ENCODE data around the gene FCRL5.

The FCRL5 gene

DNA sequence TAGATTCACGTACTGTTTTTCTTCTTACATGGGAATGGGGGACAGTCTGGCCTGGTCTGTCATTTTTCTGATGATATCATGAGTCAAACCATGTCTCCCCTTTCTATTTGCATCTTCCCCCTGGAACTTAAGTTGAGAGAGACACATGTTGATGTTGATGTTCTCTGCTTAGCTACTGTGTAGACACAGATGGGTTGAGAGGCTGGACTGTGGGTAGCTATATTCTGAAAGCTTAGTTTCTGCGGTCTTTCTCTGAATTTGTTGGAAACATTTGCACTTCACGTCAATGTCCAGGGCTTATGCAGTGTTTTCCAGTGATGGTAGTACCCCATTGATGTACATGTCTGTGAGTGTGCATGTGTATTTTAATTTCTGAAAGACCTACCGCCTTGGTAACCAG, 58.2 kb downstream of the FCRL5 start:
- in situ Hi-C loops (cut with MboI; ENCODE audit: low sequenced_read_pairs), result loop anchor here (10.0 kb wide), 1 partner anchor 299 kb away; no protein-coding TSS in a partner anchor

DNA sequence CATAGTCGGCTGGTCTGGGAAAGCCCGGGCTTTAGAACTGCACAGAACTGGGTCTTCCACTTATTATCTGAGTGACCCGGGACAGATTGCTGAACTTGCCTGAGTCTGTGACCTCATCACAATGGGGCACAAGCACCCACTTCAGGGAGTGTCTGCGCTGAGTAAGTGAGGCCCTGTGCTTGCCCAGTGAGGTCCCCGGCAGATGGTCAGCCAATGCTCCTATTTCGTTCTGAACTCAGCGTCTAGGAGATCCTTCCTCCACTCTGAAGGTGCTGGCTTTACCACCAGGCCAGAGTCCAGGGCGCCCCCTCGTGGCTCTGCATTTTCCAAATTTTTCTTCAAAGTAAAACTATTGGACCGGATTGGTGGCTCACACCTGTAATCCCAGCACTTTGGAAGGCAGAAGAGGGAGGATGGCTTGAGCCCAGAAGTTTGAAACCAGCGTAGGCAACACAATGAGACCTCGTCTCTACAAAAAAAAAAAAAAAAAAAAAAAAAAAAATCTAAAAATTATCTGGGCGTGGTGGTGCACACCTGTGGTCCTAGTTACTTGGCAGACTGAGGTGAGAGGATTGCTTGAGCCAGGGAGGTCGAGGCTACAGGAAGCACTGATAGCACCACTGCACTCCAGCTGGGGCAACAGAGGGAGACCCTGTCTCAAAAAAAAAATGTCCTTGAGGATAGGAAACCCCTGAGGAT, 61.7 kb downstream of the FCRL5 start:
- in situ Hi-C loops (cut with MboI; ENCODE audit: low sequenced_read_pairs), result loop anchor here (10.0 kb wide), 1 partner anchor 296 kb away; no protein-coding TSS in a partner anchor

DNA sequence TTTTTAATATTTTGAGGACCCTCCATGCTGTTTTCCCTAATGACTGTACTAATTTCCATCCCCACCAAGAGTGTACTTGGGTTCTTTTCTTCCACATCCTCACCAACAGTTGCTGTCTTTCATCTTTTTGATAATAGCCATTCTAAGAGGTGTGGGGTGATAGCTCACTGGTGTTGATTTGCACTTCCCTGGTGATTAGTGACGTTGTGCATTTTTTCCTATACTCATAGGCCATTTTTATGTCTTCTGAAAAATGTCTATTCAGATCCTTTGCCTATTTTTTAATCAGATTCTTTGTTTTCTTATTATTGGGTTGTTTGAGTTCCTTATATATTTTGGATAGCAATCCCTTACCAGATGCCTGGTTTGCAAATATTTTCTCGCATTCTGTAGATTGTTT, 64.2 kb downstream of the FCRL5 start:
- in situ Hi-C loops (cut with MboI; ENCODE audit: low sequenced_read_pairs), result loop anchor here (5.0 kb wide), 1 partner anchor 111 kb away; no protein-coding TSS in a partner anchor

DNA sequence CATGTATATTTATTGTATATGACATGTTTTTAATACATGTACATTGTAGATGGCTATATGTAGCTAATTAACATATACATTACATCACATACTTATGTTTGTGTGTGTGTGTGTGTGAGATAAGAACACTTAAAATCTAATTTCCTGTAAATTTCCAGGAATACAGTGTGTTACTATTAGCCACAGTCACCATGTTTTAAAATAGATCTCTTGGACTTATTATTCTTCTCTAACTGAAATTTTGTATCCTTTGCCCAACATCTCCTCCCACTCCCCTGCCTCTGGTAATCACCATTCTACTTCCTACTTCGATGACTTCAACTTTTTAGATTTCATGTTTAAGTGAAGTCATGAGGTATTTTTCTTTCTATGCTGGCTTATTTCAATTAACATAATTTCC, 64.8 kb downstream of the FCRL5 start:
- in situ Hi-C loops (cut with MboI; ENCODE audit: low sequenced_read_pairs), result loop anchor here (5.0 kb wide), 1 partner anchor 110 kb away; no protein-coding TSS in a partner anchor

DNA sequence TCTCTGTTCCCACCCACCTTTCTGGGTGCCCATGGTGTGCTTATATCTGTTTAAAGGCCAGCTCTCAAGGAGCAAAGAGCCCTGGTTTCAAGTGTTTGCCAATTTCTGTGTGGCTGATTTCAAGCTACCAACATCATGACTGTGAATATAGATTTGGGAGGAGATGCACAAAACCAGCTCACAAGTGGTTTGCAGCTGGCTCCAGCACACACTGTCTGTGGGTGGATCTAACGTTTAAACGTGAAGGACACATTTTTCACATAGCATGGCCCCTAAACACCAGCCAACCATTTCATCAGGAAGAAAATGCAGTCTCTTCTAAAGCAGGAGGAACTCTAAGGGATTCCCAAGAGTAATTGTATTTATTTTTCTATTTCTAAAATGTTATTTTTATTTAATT, 65.2 kb downstream of the FCRL5 start:
- in situ Hi-C loops (cut with MboI; ENCODE audit: low sequenced_read_pairs), result loop anchor here (5.0 kb wide), 1 partner anchor 110 kb away; no protein-coding TSS in a partner anchor

DNA sequence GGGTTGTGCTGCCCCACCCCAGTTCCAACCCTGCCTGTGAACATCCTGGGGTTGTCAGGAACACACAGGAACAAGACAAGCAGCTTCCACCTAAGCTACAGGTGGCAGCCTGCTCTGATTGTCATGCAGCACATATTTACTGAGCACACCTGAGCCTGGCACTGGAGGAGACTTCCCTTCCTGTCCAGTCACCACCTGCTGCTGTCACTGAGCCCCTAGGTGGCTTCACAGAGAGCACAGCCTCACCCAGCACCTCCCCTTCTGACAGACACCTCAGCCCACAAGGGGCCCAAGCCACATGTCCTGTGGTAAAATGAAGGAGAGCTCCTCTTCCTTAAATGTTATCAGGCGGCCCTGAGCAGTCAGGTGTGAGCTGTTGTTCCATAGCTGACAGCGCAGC, 65.9 kb downstream of the FCRL5 start:
- in situ Hi-C loops (cut with MboI; ENCODE audit: low sequenced_read_pairs), result loop anchor here (5.0 kb wide), 1 partner anchor 109 kb away; no protein-coding TSS in a partner anchor

DNA sequence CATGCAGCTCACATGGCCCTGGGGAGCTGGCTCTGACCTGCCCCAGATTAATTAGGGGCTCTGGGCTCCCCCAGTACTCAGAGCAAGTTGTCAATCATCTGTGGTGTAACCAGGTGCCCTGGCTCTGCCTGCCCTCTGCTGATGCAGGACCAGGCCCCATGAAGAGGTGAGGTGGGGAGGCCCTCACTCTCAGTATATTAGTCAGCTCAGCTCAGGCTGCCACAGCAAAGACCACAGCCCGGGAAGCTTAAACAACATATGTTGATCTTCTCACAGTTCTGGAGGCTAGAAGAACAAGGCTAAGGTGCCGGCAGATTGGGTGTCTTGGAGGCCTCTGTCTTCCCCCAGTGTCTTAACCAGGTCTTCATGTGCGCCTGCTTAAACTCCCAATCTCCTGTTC, 66.5 kb downstream of the FCRL5 start:
- in situ Hi-C loops (cut with MboI; ENCODE audit: low sequenced_read_pairs), result loop anchor here (5.0 kb wide), 1 partner anchor 108 kb away; no protein-coding TSS in a partner anchor

DNA sequence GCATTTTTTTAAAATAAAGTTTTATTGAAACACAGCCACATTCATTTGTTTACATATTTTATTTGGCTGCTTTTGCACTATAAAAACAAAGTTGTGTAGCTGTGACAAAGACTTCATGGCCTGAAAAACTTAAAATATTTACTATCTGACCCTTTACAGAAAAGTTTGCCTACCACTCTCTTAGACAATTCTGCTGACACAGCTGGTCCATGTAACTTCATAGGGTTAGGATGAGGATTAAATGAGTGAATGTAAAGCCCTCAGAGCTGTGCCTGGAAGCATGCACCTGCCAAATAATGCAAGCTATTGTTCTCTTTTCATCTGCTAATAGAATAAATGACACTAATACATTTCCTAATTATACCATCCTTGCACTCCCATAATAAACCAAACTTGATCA, 67.7 kb downstream of the FCRL5 start:
- in situ Hi-C loops (cut with MboI; ENCODE audit: low sequenced_read_pairs), result no loop called here

DNA sequence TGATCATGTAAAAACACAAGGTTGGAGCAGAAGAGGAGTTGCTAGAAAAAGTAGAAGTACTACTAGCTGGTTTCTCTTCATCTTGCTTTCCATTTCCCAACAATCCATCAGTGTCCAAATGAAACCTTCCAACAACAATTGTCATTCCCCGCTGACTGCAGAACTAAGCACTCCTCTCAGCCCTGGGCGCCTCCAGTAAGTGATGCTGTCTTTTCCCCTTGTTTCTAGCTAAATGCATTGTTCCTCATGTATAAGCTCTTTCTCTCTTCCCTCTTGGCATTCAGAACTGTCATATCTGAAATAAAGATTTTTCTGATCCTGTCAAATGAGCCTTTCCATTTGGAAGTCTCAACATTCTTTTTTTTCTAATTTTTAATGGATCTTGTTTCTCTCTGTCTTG, 68.7 kb downstream of the FCRL5 start:
- in situ Hi-C loops (cut with MboI; ENCODE audit: low sequenced_read_pairs), result no loop called here

DNA sequence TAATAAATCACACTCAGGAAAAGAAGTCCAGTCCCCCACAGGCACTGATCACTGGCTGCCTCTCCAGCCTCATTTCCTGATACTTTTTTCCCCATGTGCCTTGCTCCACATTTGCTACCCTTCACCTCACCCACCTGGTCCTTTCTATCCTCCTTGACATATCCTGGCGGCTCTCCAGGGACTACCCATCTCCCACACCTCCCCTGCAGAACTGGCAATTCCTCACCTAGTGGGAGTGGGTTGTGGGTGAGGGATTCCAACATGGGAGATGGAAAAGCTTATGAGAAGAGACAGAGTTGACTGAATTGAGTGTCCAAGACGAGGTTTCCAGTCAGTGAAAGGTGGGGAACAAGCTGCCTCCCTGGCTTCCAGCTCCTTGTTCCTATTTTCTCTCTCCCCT, 69.6 kb downstream of the FCRL5 start:
- in situ Hi-C loops (cut with MboI; ENCODE audit: low sequenced_read_pairs), result no loop called here

DNA sequence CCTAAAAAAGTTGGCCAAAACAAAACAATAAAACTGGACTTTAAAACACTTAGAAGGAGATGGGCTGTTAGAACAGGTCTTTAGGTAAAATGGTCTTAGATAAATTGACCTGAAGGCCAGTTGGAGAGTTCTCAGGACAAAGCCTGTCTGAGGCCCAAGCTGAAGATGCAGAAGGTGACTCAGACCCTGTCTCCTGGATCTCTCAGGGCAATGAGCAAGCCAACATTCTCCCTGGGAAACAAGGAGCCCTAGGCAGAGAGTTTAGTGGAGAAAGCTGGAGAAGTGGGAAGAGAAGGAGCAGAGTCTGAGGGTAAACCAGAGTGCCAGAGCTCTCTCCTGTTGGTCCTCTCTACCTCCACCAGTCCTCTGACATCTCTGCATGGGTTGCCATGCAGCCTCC, 70.1 kb downstream of the FCRL5 start:
- in situ Hi-C loops (cut with MboI; ENCODE audit: low sequenced_read_pairs), result no loop called here

DNA sequence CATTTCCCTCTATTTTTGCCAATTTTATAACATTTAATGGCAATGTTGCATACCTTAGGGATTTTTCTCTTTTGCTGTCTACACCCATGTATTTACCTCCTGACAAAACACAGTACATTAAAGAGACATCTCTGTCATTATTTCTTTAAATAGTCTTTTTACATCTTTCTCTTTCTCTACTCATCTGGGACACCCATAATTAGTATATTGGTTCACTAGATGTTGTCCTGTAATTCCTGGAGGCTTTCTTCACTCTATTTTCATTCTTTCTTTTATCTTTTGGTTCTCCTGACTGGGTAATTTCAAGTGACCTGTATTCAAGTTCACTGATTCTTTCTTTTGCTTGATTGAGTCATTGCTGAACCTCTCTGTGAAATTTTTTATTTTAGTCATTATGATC, 74.3 kb downstream of the FCRL5 start:
- in situ Hi-C loops (cut with MboI; ENCODE audit: low sequenced_read_pairs), result no loop called here

DNA sequence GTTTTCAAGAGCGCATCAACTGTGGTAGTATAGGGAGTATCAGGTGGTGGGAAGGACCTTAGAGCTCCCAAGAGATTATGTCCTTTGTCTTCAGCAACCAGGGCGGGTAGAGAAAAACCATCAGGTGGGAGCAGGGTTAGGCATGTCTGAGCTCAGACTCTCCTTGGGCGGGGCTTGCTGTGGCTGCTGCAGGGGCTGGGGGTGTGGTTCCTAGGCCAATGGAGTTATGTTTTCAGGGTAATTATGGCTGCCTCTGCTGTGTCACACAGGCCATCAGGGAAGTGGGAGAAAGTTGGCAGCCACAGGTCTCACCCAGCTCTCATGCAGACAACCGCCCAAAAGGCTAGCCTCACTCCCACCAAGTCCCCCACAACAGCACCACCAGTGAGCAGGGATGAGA, 74.9 kb downstream of the FCRL5 start:
- in situ Hi-C loops (cut with MboI; ENCODE audit: low sequenced_read_pairs), result no loop called here

DNA sequence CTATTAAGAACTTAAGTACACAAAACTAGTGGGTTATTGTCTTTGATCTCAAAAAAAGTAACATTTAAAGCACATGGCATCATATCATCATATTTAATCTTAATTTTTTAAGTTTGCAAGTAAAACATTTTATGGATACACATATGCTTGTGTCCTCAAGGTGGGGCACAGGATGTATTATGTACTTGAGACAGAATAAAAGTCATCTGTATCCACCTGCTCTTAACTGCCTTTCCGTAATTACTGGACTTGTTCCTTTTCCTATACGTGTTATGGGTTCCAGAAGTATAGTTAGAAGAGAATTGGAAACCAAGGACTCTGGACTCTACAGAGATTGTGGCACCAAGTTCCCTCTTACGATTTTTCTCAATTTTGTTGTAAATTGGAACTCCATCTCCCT, 79.4 kb downstream of the FCRL5 start:
- in situ Hi-C loops (cut with MboI; ENCODE audit: low sequenced_read_pairs), result no loop called here

DNA sequence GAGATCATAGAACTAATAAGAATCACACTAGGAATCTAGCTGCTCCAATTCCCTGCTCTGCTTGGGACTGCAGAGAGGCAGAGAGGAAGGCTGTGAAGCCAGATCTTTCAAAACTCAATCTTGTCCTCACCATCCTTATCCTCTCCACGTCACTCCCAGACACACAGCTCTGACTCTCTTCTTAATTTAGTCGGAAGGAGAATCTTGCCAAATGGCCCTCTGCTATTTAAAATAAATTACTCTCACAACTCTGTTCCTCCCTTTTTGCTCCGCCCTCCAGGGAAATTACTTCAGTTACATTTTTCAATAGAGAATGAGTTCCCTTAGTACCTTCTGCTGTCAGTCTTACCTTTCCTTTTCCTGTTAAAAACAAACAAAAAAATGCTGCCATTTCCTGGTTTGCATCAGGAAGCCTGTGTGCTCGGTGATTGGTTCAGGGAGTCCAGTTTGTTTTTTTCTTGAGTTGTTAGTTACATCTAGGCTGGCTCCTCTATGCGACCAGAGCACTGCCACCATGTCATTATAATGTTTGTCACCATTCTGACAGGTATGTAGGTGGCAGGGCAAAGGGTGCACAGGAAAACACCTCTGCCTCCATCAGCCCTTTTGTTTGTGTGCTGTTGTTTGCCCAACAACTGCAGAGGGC, 80.1 kb downstream of the FCRL5 start:
- in situ Hi-C loops (cut with MboI; ENCODE audit: low sequenced_read_pairs), result no loop called here

DNA sequence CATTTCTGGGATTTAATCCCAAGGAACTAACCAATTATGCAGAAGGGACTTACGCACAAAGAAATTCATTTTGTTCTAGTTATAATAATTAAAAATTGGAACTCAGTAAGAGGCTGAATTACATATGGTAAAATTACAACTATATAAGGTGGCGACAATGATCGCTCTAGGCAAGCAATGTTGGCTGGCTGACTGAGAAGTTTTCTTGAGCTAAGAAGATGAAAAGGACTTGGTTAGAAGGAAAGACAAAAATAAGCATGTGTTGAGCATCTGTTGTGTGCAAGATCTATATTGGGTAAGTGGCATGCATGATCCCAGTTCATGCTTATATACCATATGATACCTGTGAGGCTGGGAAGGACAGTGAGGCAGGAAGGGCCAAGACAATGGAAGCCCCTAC, 80.8 kb downstream of the FCRL5 start:
- in situ Hi-C loops (cut with MboI; ENCODE audit: low sequenced_read_pairs), result no loop called here

DNA sequence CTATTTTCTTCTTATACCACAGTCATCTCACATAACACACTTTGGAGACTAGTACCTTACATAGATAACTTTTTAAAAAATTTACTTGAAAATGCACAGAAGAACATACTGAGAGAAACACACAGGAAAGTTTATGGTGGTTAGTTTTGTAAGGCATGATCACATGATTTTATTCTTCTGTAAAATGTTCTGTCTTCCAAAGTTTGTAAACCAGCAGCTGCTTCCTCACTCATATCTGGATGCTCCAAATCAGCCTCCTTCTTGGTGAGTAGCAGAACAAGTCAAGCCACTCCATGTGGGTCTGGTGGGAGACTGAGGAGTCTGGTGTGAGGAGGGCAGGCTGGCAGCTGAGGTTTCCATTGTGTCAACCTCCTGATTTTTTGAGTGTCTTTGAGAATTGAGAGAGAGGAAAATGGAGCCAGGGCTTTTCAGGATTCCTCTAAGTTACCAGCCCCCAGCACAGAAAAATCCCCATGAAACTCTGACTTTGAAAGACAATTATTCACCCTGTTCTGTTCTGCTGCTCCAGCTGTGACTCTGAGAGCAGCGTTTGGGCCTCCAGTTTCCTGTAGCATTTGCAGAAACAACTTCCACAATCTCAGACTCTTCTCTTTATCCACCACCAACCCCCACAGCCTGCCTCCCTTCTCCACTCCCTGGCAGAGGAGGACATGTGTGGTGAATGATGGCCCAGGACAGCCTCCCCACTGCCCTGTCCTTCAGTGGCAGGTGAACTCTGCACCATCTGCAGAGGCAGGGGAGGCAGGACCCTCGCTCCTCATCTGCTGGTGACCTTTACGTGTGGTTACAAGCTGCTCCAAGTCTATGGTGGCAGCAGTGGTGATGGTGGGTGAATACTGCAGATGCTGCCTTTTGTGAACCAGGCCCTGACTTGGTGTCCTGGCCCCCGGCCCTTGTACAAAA, 82.3 kb downstream of the FCRL5 start:
- in situ Hi-C loops (cut with MboI; ENCODE audit: low sequenced_read_pairs), result no loop called here

DNA sequence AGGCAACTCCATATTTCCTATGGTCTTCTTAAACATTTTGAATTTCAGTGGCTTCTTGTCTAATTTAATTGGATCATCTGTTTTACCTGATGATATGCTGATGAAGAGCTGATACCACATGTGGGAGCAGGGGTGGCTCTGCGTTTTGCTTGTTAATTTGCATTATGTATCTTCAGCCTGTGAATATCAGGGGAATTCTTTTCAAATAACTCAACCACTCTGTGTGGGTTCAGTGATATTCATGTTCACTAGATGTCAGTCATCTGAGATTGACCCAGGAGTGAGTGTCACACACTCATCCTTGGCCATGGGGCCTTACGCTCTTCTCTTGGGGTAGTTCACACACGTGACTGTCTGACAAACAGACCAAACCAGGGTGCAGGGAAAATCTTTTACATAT, 83.0 kb downstream of the FCRL5 start:
- in situ Hi-C loops (cut with MboI; ENCODE audit: low sequenced_read_pairs), result no loop called here

DNA sequence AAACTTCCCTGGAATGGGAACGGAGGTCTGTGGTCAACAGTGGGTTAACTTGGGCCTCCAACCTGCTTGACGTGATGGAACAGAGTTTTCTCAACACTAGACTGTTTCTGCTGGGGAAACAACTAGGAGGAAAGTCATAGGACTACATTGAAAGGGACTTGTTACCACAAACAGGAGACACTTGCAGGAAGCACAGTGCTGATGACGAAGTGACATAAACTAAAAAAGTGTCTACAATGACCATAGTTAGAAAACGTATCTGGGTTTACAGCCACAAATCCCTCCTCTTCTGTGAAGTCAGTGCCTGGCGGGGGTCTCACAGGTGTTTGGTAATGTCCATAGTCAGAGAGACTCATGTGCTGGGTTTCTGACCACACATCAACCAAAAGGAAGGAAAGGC, 86.3 kb downstream of the FCRL5 start:
- in situ Hi-C loops (cut with MboI; ENCODE audit: low sequenced_read_pairs), result no loop called here

Measured in HL-60/S4 treated with phorbol 12-myristate 13-acetate at 8.2 ng/mL for 4 days and 3 days (cell line).